ENCODE measurements around the gene POLA1. TPM values are rescaled to one million over a fixed set of nuclear protein-coding genes. Genes with fewer than 3 reads are reported as not detected.

Gene POLA1
- total RNA-seq, 2 donors from 2014 or later, result 6.7 to 7.2 TPM

DNA sequence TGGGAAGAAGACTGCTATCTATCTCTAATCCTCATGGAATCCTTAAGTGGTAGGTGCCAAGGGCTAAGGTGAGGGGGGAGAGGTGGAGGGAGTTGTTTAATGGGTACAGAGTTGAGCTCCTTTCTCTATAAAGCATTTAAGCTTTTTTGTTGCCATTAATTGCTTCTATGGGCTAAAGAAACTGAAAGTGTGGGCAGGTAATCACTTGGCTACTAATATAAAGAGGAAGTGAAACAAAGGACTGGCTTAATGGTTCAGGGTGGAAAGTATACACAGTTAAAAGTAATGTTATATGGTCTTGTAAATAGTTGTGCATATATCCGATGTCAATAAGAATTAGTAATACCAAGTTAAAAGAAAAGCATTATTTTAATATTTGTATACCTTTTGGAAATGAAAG is 83.9 kb downstream of the POLA1 start:
- no peak overlapping the region for H3K4me3 ChIP-seq
- TF ChIP-seq, protein P1, sequence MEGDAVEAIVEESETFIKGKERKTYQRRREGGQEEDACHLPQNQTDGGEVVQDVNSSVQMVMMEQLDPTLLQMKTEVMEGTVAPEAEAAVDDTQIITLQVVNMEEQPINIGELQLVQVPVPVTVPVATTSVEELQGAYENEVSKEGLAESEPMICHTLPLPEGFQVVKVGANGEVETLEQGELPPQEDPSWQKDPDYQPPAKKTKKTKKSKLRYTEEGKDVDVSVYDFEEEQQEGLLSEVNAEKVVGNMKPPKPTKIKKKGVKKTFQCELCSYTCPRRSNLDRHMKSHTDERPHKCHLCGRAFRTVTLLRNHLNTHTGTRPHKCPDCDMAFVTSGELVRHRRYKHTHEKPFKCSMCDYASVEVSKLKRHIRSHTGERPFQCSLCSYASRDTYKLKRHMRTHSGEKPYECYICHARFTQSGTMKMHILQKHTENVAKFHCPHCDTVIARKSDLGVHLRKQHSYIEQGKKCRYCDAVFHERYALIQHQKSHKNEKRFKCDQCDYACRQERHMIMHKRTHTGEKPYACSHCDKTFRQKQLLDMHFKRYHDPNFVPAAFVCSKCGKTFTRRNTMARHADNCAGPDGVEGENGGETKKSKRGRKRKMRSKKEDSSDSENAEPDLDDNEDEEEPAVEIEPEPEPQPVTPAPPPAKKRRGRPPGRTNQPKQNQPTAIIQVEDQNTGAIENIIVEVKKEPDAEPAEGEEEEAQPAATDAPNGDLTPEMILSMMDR (IDR thresholded peaks at IDR 0.05), result no peak
- no peaks in the 10 kb centered on the region for H3K27me3 ChIP-seq
- H3K4me1 ChIP-seq, result no peaks in the 10 kb centered on the region
- no peaks in the 10 kb centered on the region for H3K9me3 ChIP-seq
- no peaks in the 10 kb centered on the region for H3K36me3 ChIP-seq
- no peak overlapping the region for H3K27ac ChIP-seq
- DNase-seq (ENCODE audit: low spot score), result no peak

DNA sequence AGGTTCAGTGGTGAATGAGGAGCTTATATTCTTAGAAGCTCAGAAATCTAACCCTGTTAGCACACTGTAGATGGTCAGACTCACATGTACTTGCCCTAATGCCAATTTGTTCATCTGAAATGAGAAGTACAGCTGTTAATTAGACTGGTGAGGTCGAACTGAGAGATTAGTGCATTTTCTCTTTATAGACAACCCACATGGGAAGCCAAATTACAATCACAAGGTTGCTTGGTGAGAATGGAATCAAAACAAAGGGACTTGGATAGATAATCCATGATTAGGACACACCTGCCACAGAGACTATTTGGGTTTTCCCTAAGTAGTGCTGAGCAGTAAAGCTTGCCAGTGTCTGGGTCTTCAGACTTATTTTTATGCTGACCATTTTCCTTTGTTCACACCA is 88.3 kb downstream of the POLA1 start:
- no peaks in the 10 kb centered on the region for H3K4me1 ChIP-seq
- H3K4me3 ChIP-seq, result no peak overlapping the region
- no peaks in the 10 kb centered on the region for H3K27me3 ChIP-seq
- TF ChIP-seq, protein P1 (IDR thresholded peaks at IDR 0.05), result no peak
- no peak overlapping the region for H3K27ac ChIP-seq
- H3K36me3 ChIP-seq, result no peaks in the 10 kb centered on the region
- peaks cover 0 to 3% of the 10 kb centered on the region in 2 donors for H3K9me3 ChIP-seq
- no peak for DNase-seq (ENCODE audit: low spot score)

GRCh38 chrX:24789047-24789446 is 95.3 kb downstream of the POLA1 start:
- TF ChIP-seq, protein P1 (IDR thresholded peaks at IDR 0.05), result no peak
- no peak for DNase-seq (ENCODE audit: low spot score)

DNA sequence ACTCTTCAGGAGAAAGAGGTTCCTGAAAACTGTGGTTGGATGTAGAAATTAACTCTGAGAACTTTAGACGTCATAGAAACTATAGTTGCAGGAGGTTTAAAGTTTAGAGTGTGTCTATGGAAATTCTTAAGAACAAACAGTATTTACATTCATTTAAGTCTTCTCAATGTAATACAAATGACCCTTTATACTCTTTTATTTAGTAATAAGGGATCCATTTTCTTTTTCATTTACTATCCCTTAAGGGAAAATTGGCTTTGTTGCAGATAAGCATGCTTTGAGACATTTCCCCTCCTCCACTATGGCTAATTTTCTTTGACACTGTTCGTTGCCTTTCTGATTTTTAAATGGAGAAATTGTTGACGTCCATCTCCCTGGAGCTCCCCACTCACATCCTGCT is 96.4 kb downstream of the POLA1 start:
- Histone ChIP-seq H3K4me3 (no peak overlapping the region), H3K36me3 (no peaks in the 10 kb centered on the region), H3K4me1 (no peaks in the 10 kb centered on the region), H3K27me3 (no peaks in the 10 kb centered on the region), H3K27ac (no peak overlapping the region), H3K9me3 (peaks cover 0 to 10% of the 10 kb centered on the region in 2 donors)
- TF ChIP-seq, protein P1 (IDR thresholded peaks at IDR 0.05), result no peak
- no peak for DNase-seq (ENCODE audit: low spot score)

More at GRCh38 chrX:24789047-24789446, 95.3 kb downstream of the POLA1 start:
- no peaks in the 10 kb centered on the region for H3K36me3 ChIP-seq
- H3K27me3 ChIP-seq, result no peaks in the 10 kb centered on the region
- no peak overlapping the region for H3K27ac ChIP-seq
- H3K9me3 ChIP-seq, result peaks cover 0 to 10% of the 10 kb centered on the region in 2 donors
- no peak overlapping the region for H3K4me3 ChIP-seq
- no peaks in the 10 kb centered on the region for H3K4me1 ChIP-seq

- Histone ChIP-seq H3K27me3 (no peaks in the 10 kb centered on the region), H3K27ac (no peak overlapping the region), H3K4me3 (no peak overlapping the region), H3K36me3 (no peaks in the 10 kb centered on the region), H3K9me3 (no peaks in the 10 kb centered on the region), H3K4me1 (peaks cover 0 to 7% of the 10 kb centered on the region in 2 donors)
- DNase-seq (ENCODE audit: low spot score), result no peak
- TF ChIP-seq, protein P1 (IDR thresholded peaks at IDR 0.05), result no peak
Measured at GRCh38 chrX:24796204-24796603, 102.5 kb downstream of the POLA1 start.

DNA sequence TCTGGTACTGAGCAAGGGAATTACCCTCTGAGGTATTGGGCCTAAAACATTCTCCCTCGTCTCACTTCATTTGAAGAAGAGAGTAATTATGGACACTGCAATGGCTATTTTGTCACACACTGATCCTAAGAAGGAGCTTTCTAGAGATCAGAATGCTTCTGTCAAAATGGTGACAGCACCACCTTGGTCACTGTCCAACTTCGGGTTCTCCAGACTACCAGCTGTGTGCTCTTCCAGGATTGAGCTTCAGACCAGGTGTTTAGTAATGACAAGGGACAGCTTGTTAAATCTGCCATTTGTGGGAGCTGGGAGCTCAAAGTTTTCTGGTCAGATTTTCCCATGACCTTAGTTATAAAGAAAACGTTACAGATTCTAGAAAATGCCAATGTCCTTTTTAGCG is 105.4 kb downstream of the POLA1 start:
- TF ChIP-seq, protein P1 (IDR thresholded peaks at IDR 0.05), result no peak
- Histone ChIP-seq H3K27me3 (no peaks in the 10 kb centered on the region), H3K27ac (peak overlapping the region in 1 of 2 donors; percentile 58), H3K4me3 (no peak overlapping the region), H3K9me3 (no peaks in the 10 kb centered on the region), H3K4me1 (peaks cover 0 to 7% of the 10 kb centered on the region in 2 donors), H3K36me3 (no peaks in the 10 kb centered on the region)
- DNase-seq (ENCODE audit: low spot score), result no peak
